ENCODE measurements around the gene PDE7B.

PDE7B gene

GRCh38 chr6:136093835-136094234, 242.3 kb downstream of the PDE7B start:
- Histone ChIP-seq H2AFZ (ENCODE audit: low read length) (no peak overlapping the region), H3K79me2 (ENCODE audit: insufficient read depth, low read length) (no peaks in the 10 kb centered on the region), H3K36me3 (ENCODE audit: insufficient read depth, low read length) (no peaks in the 10 kb centered on the region), H3K9ac (ENCODE audit: low read depth, low read length, poor library complexity, severe bottlenecking) (no peak overlapping the region), H3K4me2 (ENCODE audit: low read depth, low read length, poor library complexity, severe bottlenecking) (no peak overlapping the region), H3F3A (ENCODE audit: low read depth) (no peaks in the 10 kb centered on the region), H3K9me3 (ENCODE audit: insufficient read depth, low read depth, low read length) (no peaks in the 10 kb centered on the region), H3K4me3 (ENCODE audit: low read length, poor library complexity, severe bottlenecking) (no peak overlapping the region), H4K20me1 (ENCODE audit: insufficient read depth, low read length, poor library complexity, severe bottlenecking) (no peaks in the 10 kb centered on the region), H3K27me3 (ENCODE audit: insufficient read depth, low read length, poor library complexity, severe bottlenecking) (no peaks in the 10 kb centered on the region), H3K4me1 (ENCODE audit: insufficient read depth, low read length, poor library complexity, severe bottlenecking) (no peaks in the 10 kb centered on the region), H3K9me2 (replicated peaks; ENCODE audit: low read depth, low read length) (no peaks in the 10 kb centered on the region)
- TF ChIP-seq CTCF (conservative IDR thresholded peaks at IDR 0.05; ENCODE audit: low read length) (no peak), EZH2phosphoT487 (IDR thresholded peaks at IDR 0.05; ENCODE audit: borderline replicate concordance) (no peak)

GRCh38 chr6:136094812-136095211, 243.3 kb downstream of the PDE7B start:
- Histone ChIP-seq H3K9ac (ENCODE audit: low read depth, low read length, poor library complexity, severe bottlenecking) (no peak overlapping the region), H3K9me2 (replicated peaks; ENCODE audit: low read depth, low read length) (no peaks in the 10 kb centered on the region), H3F3A (ENCODE audit: low read depth) (no peaks in the 10 kb centered on the region), H3K36me3 (ENCODE audit: insufficient read depth, low read length) (no peaks in the 10 kb centered on the region), H3K79me2 (ENCODE audit: insufficient read depth, low read length) (no peaks in the 10 kb centered on the region), H2AFZ (ENCODE audit: low read length) (no peak overlapping the region), H3K4me1 (ENCODE audit: insufficient read depth, low read length, poor library complexity, severe bottlenecking) (no peaks in the 10 kb centered on the region), H4K20me1 (ENCODE audit: insufficient read depth, low read length, poor library complexity, severe bottlenecking) (no peaks in the 10 kb centered on the region), H3K27me3 (ENCODE audit: insufficient read depth, low read length, poor library complexity, severe bottlenecking) (no peaks in the 10 kb centered on the region), H3K9me3 (ENCODE audit: insufficient read depth, low read depth, low read length) (no peaks in the 10 kb centered on the region), H3K4me2 (ENCODE audit: low read depth, low read length, poor library complexity, severe bottlenecking) (no peak overlapping the region), H3K4me3 (ENCODE audit: low read length, poor library complexity, severe bottlenecking) (no peak overlapping the region)
- TF ChIP-seq EZH2phosphoT487 (IDR thresholded peaks at IDR 0.05; ENCODE audit: borderline replicate concordance) (no peak), CTCF (conservative IDR thresholded peaks at IDR 0.05; ENCODE audit: low read length) (no peak)

GRCh38 chr6:136095986-136096385, 244.5 kb downstream of the PDE7B start:
- Histone ChIP-seq H3K9me3 (ENCODE audit: insufficient read depth, low read depth, low read length) (no peaks in the 10 kb centered on the region), H3K4me1 (ENCODE audit: insufficient read depth, low read length, poor library complexity, severe bottlenecking) (no peaks in the 10 kb centered on the region), H2AFZ (ENCODE audit: low read length) (no peak overlapping the region), H3K9me2 (replicated peaks; ENCODE audit: low read depth, low read length) (no peaks in the 10 kb centered on the region), H3K27me3 (ENCODE audit: insufficient read depth, low read length, poor library complexity, severe bottlenecking) (no peaks in the 10 kb centered on the region), H4K20me1 (ENCODE audit: insufficient read depth, low read length, poor library complexity, severe bottlenecking) (no peaks in the 10 kb centered on the region), H3K4me3 (ENCODE audit: low read length, poor library complexity, severe bottlenecking) (no peak overlapping the region), H3K9ac (ENCODE audit: low read depth, low read length, poor library complexity, severe bottlenecking) (no peak overlapping the region), H3K36me3 (ENCODE audit: insufficient read depth, low read length) (no peaks in the 10 kb centered on the region), H3K4me2 (ENCODE audit: low read depth, low read length, poor library complexity, severe bottlenecking) (no peak overlapping the region), H3K79me2 (ENCODE audit: insufficient read depth, low read length) (no peaks in the 10 kb centered on the region), H3F3A (ENCODE audit: low read depth) (no peaks in the 10 kb centered on the region)
- TF ChIP-seq EZH2phosphoT487 (IDR thresholded peaks at IDR 0.05; ENCODE audit: borderline replicate concordance) (no peak), CTCF (conservative IDR thresholded peaks at IDR 0.05; ENCODE audit: low read length) (no peak)
